GM18520 (cell line): ENCODE data around the gene MPEG1.

Experiments used
- ATAC-seq: cut with Tn5 transposase; IDR thresholded peaks from one replicate; pipeline ENCODE4 v1.9.1; 2021; ENCODE audit not compliant: unreplicated experiment

Gene MPEG1

DNA sequence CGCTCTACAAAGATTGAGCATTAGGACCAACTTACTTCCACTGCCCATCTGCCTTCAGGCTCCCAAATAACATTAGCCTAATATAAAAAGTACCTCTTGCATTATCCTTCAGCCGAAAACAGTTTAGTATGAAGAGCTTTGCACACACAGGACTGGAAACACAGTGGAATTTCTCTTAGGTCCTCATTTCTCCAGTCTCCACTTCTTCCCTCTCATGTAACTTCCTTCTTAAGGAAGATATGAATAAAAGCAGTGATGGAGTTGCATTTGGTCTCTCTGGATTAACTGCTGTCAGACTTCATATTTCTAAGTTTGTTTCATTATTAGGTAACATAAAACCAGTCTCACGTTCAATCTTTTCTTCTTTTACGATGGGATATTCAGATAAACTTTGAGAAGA is 5.6 kb upstream of the MPEG1 start:
- ATAC-seq = no peak

DNA sequence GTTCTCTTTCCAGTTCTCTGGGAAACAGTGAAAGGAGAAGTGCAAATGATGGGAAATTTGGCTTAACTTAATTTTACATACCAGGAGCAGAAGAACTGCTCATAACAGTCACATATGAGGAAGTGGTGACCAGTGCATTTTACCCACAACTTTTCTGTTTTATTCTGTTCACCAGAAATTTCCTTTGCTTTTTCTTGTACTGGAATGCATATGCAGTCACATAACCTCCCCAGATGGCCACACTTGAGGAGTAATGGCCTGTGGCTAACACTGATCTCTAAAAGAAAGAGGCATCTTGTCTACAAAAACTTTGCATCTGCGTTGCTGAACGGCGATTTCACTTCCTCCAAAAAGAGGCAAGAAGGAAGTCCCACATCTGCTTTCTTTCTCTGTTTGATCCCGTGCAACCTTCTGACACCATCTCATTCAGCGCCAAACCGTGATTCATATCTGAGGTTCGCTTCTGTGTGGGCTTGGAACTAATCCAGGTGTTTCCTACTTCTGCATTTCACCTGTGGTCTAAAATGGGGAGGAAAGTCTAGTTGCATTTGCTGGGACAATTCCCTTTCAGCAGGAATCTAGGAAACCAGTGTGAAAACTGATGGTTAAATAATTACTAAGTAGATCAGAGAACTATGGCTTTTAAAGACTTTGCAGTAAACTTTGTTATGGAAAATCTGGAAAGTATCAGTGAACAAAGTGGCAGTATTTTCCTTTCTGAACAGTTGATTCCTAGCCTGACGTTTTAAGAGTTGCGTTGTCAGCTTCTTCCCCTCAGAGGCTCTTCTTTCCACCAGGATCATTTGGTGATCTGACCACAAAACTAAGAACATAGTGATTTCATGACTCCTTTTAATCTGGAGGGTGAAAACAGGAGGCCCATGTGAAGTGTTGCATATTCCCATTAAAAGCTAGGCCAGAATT is 4.2 kb upstream of the MPEG1 start:
- ATAC-seq = peak; percentile 91

- no peak for ATAC-seq
Observed at GRCh38 chr11:59214141-59214893, 1.6 kb upstream of the MPEG1 start.

GRCh38 chr11:59212222-59212621 is 505 bp downstream of the MPEG1 start:
- no peak for ATAC-seq

- no peak for ATAC-seq
Observed at GRCh38 chr11:59208956-59209355, 3.8 kb downstream of the MPEG1 start.

DNA sequence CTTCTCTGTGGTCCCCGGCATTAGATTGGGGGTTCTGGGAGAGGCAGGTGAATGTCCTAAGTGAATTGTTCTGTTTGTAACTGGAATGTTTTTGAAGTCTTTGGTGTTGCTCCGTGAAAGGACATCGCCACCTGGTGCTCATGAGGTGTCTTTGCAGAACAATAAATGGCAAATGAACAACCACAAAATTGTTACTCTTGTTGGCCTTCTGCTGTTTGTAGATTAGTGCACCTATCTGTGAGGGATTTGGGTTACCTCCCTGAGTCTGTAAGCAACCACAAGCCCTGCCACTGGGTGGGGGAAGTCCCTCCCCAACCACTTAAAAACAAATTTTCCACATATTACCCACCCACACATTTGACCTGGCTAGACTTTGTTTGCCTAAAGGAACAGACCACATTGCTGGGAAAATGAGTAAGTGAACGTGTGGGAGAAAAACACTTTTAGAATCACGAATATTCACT is 4.7 kb downstream of the MPEG1 start:
- peak; percentile 78 for ATAC-seq

- no peak for ATAC-seq
Observed at GRCh38 chr11:59206635-59207034, 6.1 kb downstream of the MPEG1 start.

DNA sequence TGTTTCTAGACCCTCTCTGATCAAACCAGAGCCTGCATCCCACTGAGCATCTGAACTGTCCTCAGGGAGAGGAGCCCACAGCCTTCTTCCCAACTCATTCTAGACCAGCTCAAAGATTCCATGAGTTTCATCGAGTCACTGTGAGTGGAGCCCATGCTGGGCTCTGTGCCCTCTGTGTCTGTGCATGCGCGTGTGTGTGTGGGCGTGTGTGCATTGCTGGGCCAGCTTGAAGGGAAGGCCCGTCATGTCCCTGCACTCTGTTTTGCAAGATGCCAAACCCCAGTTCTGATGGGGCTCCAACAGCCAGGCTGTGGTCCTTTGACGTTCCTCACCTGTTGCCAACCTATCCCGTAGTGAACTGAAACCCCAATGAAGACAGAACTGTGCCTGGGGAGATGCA is 7.1 kb downstream of the MPEG1 start:
- no peak for ATAC-seq

- no peak for ATAC-seq
Observed at GRCh38 chr11:59204746-59205145, 8.0 kb downstream of the MPEG1 start.

DNA sequence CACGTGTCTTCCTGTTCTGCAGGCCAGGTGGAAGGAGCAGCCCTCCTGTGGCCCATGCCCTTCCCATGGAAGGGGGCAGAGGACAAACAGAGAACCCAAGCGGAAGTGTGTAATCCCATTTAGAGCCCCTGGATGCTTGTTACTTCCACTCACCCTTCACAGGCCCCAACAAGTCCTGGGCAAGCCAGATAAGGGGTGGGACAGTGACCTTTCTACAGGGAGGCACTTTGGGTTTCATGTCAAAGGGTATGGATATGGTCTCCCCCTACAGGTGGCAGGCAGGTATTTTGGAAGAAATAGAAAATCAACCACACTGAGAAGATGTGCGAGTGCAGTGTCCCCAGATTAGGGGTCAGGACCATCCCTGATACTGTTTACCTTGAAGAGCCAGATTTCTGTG is 11.4 kb downstream of the MPEG1 start:
- ATAC-seq = no peak

GRCh38 chr11:59200423-59200746 is 12.3 kb downstream of the MPEG1 start:
- no peak for ATAC-seq

DNA sequence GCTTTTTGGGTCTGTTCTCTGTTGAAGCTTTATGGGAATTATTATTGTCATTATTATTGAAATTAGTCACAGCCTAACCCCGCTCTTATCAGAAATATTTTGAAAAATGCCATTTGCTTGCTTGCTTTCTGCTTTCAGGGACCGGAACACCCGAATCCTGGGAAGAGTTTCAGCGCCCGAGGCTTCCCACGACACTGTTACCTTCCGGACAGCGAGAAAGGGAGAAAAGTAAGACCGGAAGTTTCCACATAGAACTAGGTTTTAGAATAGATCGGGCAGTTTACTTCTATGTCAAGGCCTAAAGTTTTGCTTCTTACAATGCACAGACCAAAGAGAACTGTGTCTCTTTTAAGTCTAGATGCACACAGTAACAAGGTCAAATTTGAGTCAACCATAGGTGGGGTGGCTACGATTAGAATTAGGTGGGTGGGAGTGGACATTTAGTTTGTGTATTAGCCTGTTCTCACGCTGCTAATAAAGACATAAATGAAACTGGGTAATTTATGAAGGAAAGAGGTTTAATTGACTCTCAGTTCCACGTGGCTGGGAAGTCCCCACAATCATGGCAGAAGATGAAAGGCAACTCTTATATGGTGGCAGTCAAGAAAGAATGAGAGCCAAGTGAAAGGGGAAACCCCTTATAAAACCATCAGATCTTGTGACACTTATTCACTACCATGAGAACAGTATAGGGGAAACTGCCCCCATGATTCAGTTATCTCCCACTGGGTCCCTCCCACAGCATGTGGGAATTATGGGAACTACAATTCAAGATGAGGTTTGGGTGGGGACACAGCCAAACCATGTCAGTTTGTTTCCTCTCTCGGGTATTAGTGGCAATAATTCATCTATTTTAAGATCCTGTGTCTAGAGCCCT is 12.9 kb downstream of the MPEG1 start:
- ATAC-seq = peak; percentile 49

DNA sequence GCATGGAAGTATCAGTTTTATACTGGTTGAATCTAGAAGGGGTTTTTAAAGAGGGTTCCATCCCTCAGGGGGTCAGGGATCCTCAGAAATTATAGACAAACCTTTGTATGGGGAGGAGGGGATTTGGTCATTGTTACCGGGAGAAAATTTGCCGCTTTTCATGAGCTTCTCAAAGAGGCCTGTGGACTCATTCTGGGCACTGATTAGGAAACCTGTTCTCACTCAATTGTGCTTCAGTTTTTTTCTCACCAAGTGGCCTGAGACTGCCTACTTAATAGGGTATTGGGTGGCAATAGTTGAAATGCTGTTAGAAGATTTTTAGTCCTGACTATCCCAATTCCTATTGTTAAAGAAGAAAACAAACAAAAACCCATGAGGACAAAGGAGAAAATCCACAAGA is 14.0 kb downstream of the MPEG1 start:
- no peak for ATAC-seq

DNA sequence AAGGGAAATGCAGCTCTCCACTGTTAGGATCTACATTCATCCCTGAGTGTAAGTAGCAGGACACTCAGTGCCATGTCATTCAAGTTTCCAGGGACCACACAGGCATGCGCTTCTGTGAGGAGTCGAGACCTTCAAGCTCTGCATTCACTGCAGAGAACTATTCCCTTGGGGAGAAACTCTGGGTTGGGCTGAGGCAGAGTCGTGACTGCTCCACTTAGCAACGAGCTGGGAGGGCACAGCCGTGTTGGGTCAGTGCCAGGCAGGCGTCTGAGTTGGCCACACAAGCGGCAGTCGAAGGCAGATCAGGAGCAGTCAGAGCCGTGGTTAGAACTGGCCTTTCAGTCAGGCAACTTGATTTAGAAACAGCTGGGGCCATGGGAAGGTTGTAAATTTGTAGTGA is 14.7 kb downstream of the MPEG1 start:
- ATAC-seq = no peak

GRCh38 chr11:59196777-59197176 is 15.9 kb downstream of the MPEG1 start:
- no peak for ATAC-seq

- ATAC-seq = no peak
Observed at GRCh38 chr11:59195586-59195985, 17.1 kb downstream of the MPEG1 start.

GRCh38 chr11:59193587-59194130 is 19.1 kb downstream of the MPEG1 start:
- no peak for ATAC-seq

DNA sequence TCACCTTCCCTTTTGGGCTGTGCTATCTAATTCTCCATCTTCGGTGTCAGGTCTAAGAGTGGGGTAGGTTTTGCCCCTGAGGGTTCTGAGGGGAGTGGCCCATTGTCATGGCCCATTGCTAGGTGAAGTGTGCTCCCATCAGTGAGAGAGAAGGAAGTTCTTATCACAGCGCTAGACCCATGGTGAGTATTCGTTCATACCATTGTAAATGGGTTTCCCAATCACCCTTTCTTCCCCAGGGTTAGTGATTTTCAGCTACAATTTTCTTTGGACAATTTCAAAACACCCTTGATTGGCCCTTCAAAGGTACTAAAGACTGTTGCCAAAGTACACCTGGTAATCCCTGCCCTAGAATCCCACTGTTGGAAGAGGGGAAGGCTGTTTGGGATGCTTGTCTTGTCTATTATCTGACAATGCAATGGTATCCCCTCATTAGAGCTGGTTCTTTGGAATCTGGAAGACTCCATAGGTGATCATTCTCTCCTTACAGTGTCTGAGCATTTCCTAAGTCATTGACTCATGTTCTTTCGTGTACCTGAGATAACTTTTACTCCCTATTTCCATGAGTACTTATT is 20.2 kb downstream of the MPEG1 start:
- ATAC-seq = no peak

GRCh38 chr11:59191890-59192289 is 20.8 kb downstream of the MPEG1 start:
- ATAC-seq = no peak

- no peak for ATAC-seq
Observed at GRCh38 chr11:59191095-59191494, 21.6 kb downstream of the MPEG1 start.

DNA sequence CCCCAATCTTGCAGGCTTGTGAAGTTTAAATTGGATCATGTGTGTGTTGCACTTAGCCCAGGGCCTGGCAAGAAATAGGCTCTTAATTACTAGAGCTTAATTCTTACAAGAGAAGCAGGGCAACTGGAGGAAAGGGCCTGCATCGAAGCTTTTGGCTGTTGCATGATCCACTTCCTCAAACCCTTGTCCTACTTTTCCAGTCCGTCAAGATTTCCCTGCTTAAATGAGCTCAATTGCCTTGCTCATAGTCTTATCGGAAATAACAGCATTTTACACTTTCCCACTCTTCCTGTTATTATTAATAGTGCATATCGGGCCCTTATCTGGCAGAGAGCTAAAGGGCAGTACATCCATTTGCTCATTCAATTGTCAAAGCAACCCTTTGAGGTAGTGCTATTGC is 22.7 kb downstream of the MPEG1 start:
- no peak for ATAC-seq
